Epidermal melanocyte (primary cell): ENCODE measurements around the gene DAPP1.

ENCODE experiments used
- DNase-seq: peaks from one replicate; pipeline ENCODE4 v3.0.0; 2011; ENCODE audit warnings: low spot score; ENCODE audit not compliant: insufficient read length

The DAPP1 gene

GRCh38 chr4:99894998-99895397 lies 78.4 kb downstream of the DAPP1 start:
- DNase-seq: no peak

GRCh38 chr4:99915449-99915848 lies 98.8 kb downstream of the DAPP1 start:
- DNase-seq: no peak

GRCh38 chr4:99917575-99917974 lies 100.9 kb downstream of the DAPP1 start:
- DNase-seq: no peak

- DNase-seq: no peak
These were observed 102.0 kb downstream of the DAPP1 start for GRCh38 chr4:99918656-99919055.
